NB4 (cell line): ENCODE measurements around the gene GGNBP2.

Experiments used
- CTCF ChIP-seq: IDR thresholded peaks from one replicate; pipeline ENCODE4 v1.5.1; 2012; ENCODE audit warnings: low read depth, low read length
- POLR2A ChIP-seq: IDR thresholded peaks from 2 replicates; pipeline ENCODE4 v1.6.1; 2011; ENCODE audit warnings: mild to moderate bottlenecking; ENCODE audit not compliant: insufficient read length; ENCODE audit errors: extremely low read depth

GRCh38 chr17:36501963-36502362 is 42.8 kb upstream of the GGNBP2 start:
- TF ChIP-seq POLR2A: no peak
- no peak for TF ChIP-seq CTCF
